Ishikawa (cell line): ENCODE measurements around the gene LSAMP.

ENCODE experiments used
- EGR1 ChIP-seq: IDR thresholded peaks from 2 replicates; pipeline ENCODE4 v1.6.1; 2012
- RAD21 ChIP-seq: IDR thresholded peaks from 2 replicates; pipeline ENCODE4 v1.6.1; 2012; ENCODE audit warnings: low read depth
- TAF1 ChIP-seq: IDR thresholded peaks from 2 replicates; pipeline ENCODE4 v1.6.1; 2012; ENCODE audit warnings: low read depth, mild to moderate bottlenecking

- no peak for TF ChIP-seq TAF1
- no peak for TF ChIP-seq RAD21
- no peak for TF ChIP-seq EGR1
Measured at GRCh38 chr3:116078561-116078960, 366.7 kb downstream of the LSAMP start.
